ENCODE results near the gene NUP160. TPM values are rescaled to one million over a fixed set of nuclear protein-coding genes. Genes with fewer than 3 reads are reported as not detected.
A peak's percentile ranks its signal among the peaks of the same experiment; 100 is the strongest.
"Not testable (repeated sequence)": the region's sequence is repeated elsewhere in the genome, so short reads cannot be mapped to it uniquely, and the experiment has no call there.

Gene NUP160, protein sequence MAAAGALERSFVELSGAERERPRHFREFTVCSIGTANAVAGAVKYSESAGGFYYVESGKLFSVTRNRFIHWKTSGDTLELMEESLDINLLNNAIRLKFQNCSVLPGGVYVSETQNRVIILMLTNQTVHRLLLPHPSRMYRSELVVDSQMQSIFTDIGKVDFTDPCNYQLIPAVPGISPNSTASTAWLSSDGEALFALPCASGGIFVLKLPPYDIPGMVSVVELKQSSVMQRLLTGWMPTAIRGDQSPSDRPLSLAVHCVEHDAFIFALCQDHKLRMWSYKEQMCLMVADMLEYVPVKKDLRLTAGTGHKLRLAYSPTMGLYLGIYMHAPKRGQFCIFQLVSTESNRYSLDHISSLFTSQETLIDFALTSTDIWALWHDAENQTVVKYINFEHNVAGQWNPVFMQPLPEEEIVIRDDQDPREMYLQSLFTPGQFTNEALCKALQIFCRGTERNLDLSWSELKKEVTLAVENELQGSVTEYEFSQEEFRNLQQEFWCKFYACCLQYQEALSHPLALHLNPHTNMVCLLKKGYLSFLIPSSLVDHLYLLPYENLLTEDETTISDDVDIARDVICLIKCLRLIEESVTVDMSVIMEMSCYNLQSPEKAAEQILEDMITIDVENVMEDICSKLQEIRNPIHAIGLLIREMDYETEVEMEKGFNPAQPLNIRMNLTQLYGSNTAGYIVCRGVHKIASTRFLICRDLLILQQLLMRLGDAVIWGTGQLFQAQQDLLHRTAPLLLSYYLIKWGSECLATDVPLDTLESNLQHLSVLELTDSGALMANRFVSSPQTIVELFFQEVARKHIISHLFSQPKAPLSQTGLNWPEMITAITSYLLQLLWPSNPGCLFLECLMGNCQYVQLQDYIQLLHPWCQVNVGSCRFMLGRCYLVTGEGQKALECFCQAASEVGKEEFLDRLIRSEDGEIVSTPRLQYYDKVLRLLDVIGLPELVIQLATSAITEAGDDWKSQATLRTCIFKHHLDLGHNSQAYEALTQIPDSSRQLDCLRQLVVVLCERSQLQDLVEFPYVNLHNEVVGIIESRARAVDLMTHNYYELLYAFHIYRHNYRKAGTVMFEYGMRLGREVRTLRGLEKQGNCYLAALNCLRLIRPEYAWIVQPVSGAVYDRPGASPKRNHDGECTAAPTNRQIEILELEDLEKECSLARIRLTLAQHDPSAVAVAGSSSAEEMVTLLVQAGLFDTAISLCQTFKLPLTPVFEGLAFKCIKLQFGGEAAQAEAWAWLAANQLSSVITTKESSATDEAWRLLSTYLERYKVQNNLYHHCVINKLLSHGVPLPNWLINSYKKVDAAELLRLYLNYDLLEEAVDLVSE (N-terminal part only)
- 40.4 TPM for total RNA-seq
- long read RNA-seq, full-length matches to known transcripts: 54 of 86 reads
- long read RNA-seq, partial matches to known transcripts: 13 of 86 reads
- long read RNA-seq, other reads (novel, unspliced or antisense): 19 of 86 reads

DNA sequence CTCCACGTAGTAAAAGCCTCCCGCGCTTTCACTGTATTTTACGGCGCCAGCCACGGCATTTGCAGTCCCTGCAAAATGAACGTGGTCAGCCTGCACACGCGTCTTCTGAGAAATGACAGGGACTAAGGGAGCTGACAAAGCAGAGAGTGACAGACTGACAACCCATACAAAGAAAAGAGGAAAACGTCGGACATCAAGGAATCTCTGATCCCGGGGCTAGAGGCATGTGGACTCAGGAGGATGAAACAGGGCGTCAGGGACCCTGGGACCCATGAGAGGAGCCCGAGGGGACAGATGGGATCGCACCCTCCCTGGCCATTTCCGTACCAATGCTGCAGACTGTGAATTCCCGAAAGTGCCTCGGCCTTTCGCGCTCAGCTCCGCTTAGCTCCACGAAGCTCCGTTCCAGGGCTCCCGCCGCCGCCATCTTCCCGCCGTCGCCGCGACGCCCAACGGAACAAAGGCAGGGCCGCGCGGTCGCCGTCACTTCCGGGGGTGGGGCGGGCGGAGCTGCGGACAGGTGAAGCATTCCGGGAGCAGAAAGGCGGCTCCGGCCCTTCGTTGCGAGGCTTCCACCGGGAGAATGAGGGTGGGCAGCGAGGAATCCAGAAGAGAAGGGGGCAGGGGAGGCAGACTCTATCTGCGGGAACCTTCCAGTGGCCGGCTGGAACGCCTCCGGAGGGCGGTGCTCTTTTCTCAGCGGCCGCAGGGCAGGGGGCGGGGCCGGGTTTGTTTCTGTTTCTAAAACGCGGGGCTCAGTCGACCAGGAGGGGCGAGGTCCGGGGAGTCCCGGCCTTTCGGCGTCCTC, at the start of gene NUP160:
TSS of gene NUP160 (minus strand) at position 459 of the 808 bp plus-strand sequence. CDS start at position 427, 32 bp downstream.
- ATAC-seq (peak; percentile 95), DNase-seq (peak; percentile 95)
- Histone ChIP-seq H3K9me3 (no peaks in the 10 kb centered on the region), H3K4me3 (peak within 1 kb of the TSS; percentile 82), H3K27ac (peak within 1 kb of the TSS; percentile 95), H3K27me3 (no peaks in the 10 kb centered on the region), H3K4me1 (peaks cover 36% of the 10 kb centered on the region), H3K36me3 (peaks cover 11% of the 10 kb centered on the region)
- TF ChIP-seq, protein P1, sequence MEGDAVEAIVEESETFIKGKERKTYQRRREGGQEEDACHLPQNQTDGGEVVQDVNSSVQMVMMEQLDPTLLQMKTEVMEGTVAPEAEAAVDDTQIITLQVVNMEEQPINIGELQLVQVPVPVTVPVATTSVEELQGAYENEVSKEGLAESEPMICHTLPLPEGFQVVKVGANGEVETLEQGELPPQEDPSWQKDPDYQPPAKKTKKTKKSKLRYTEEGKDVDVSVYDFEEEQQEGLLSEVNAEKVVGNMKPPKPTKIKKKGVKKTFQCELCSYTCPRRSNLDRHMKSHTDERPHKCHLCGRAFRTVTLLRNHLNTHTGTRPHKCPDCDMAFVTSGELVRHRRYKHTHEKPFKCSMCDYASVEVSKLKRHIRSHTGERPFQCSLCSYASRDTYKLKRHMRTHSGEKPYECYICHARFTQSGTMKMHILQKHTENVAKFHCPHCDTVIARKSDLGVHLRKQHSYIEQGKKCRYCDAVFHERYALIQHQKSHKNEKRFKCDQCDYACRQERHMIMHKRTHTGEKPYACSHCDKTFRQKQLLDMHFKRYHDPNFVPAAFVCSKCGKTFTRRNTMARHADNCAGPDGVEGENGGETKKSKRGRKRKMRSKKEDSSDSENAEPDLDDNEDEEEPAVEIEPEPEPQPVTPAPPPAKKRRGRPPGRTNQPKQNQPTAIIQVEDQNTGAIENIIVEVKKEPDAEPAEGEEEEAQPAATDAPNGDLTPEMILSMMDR (IDR thresholded peaks at IDR 0.05): no peak
- intact Hi-C loops (cut with DNase I): no loop called here

DNA sequence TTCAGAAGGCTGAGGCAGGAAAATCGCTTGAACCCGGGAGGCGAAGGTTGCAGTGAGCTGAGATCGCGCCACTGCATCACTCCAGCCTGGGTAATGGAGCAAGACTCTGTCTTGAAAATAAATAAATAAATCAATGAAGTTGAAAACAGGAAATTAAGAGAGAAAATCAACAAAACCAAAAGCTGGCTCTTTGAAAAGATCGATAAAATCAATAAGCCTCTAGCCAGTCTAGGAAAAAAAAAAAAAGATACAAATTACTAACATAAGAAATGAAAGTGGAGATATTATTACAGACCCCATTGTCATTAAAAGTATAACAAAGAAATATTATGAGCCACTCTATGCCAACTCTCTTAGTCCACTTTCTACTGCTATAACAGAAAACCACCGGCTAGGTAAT, 48.0 kb upstream of the NUP160 start:
- Histone ChIP-seq H3K4me1 (no peaks in the 10 kb centered on the region), H3K4me3 (no peak overlapping the region), H3K27me3 (no peaks in the 10 kb centered on the region), H3K9me3 (no peaks in the 10 kb centered on the region), H3K27ac (no peak overlapping the region), H3K36me3 (no peaks in the 10 kb centered on the region)
- ATAC-seq (no peak), DNase-seq (no peak)
- TF ChIP-seq, protein P1 (IDR thresholded peaks at IDR 0.05): no peak
- intact Hi-C loops (cut with DNase I): no loop called here

DNA sequence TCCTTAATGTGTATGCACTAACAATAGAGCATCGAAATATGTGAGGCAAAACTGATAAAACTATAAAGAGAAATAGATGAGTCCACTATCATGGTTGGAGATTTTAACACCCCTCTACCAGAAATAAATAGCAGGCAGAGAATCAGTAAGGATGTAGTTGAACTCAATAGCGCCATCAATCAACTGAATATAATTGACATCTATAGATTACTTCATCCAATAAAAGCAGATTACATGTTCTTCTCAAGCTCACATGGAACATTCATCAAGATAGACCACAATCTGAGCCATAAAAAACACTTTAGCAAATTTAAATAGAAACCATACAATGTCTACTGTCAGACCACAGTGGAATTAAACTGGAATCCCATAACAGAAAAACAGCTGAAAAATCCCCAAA, 46.9 kb upstream of the NUP160 start:
- ATAC-seq: no peak
- no peaks in the 10 kb centered on the region for H3K27me3 ChIP-seq

DNA sequence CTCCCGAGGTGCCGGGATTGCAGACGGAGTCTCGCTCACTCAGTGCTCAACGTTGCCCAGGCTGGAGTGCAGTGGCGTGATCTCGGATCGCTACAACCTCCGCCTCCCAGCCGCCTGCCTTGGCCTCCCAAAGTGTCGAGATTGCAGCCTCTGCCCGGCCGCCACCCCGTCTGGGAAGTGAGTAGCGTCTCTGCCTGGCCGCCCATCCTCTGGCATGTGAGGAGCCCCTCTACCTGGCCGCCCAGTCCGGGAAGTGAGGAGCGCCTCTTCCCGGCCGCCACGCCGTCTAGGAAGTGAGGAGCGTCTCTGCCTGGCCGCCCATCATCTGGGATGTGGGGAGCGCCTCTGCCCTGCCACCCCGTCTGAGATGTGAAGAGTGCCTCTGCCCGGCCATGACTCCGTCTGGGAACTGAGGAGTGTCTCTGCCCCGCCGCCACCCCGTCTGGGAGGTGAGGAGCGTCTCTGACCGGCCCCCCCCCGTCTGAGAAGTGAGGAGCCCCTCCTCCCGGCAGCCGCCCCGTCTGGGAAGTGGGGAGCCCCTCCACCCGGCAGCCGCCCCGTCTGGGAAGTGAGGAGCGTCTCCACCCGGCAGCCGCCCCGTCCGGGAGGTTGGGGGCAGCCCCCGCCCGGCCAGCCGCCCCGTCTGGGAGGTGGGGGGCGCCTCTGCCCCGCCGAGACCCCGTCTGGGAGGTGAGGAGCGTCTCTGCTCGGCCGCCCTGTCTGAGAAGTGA, 44.6 kb upstream of the NUP160 start:
- H3K27ac ChIP-seq; intact Hi-C loops (cut with DNase I); ATAC-seq; H3K36me3 ChIP-seq; H3K4me1 ChIP-seq; DNase-seq; H3K4me3 ChIP-seq; H3K27me3 ChIP-seq; H3K9me3 ChIP-seq: not testable (repeated sequence)

More for the DNA sequence above, 46.9 kb upstream of the NUP160 start:
- TF ChIP-seq, protein P1 (IDR thresholded peaks at IDR 0.05): no peak
- no peak for DNase-seq
- no peaks in the 10 kb centered on the region for H3K9me3 ChIP-seq
- no peak overlapping the region for H3K4me3 ChIP-seq
- no peaks in the 10 kb centered on the region for H3K4me1 ChIP-seq
- no peak overlapping the region for H3K27ac ChIP-seq
- intact Hi-C loops (cut with DNase I): no loop called here
- H3K36me3 ChIP-seq: no peaks in the 10 kb centered on the region

DNA sequence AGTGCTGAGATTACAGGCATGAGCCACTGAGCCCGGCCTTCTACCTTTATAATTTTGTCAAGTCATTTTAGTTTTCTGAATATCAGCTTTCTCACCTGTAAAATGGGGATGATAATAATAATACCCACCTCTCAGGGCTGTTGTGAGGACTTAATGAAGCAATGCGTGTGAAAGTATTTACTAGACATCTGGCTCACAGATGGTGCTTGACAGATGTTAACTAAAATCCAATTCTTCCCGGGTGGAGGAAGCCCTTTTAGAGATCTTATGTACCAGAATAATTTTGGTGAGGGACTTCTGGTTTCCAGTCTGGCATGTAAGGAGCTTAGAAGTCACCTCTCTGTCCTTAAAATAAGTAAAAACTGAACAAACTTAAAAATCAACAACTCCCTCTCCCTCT, 43.7 kb upstream of the NUP160 start:
- no peaks in the 10 kb centered on the region for H3K36me3 ChIP-seq
- TF ChIP-seq, protein P1 (IDR thresholded peaks at IDR 0.05): no peak
- H3K27ac ChIP-seq: no peak overlapping the region
- intact Hi-C loops (cut with DNase I): no loop called here
- ATAC-seq: no peak
- no peaks in the 10 kb centered on the region for H3K27me3 ChIP-seq
- H3K4me1 ChIP-seq: no peaks in the 10 kb centered on the region
- DNase-seq: no peak
- H3K4me3 ChIP-seq: no peak overlapping the region
- H3K9me3 ChIP-seq: no peaks in the 10 kb centered on the region
